Left cardiac atrium (tissue), 4 donors: ENCODE measurements around the gene RPL28. TPM values are rescaled to one million over a fixed set of nuclear protein-coding genes. Genes with fewer than 3 reads are reported as not detected.
"Not testable (repeated sequence)": the region's sequence is repeated elsewhere in the genome, so short reads cannot be mapped to it uniquely, and the experiment has no call there.

Experiments used
- ATAC-seq, 2 donors: fragments of 200-7000 bp; cut with Tn5 transposase; one replicate each; pipeline ENCODE4 v1.9.1; 2020; ENCODE audit warnings: mild to moderate bottlenecking in 2 of 2, moderate library complexity in 2 of 2
- DNase-seq: peaks from one replicate; pipeline ENCODE4 v3.0.0-alpha.2; 2020
- intact Hi-C, 2 donors: fragments of 100-400 bp; cut with DNase I; formaldehyde crosslinking; loops; one replicate each; pipeline versions ENCODE4 v1.14.1 to v1.15.1; 2022 to 2023
- total RNA-seq, 2 donors: library from RNA; stranded (reverse); fragmentation: NEBNext Ultra II Directional; extraction: Animal tissue kit (Norgen Biotek cat#: 25700); gene quantifications; one replicate each; pipeline ENCODE4 v1.2.1, GENCODE V29; 2021
- donor health status: DM: no; HTN: yes; CAD: no.
- donor health status: DM: no; HTN: yes; CAD: no; lungs with severe emphysema.
- donor health status: DM: yes; HTN: yes; CAD: no.
- donor health status: Dilated cardiomyopathy.

Gene RPL28
- total RNA-seq, 2 donors from 2014 or later, result 789 to 866 TPM

GRCh38 chr19:55439052-55439451 is 53.3 kb downstream of the RPL28 start:
- no peak for ATAC-seq
- no peak for DNase-seq
- intact Hi-C loops, result no loop called here

- DNase-seq (no peak), ATAC-seq (no peak)
- intact Hi-C loops, result no loop called here
Measured at GRCh38 chr19:55440411-55441105, 54.8 kb downstream of the RPL28 start.

- intact Hi-C loops, result no loop called here
- ATAC-seq (no peak), DNase-seq (no peak)
Measured at GRCh38 chr19:55441319-55441691, 55.6 kb downstream of the RPL28 start.

- intact Hi-C loops, result no loop called here
- ATAC-seq (no peak), DNase-seq (no peak)
Measured at GRCh38 chr19:55441692-55442321, 56.1 kb downstream of the RPL28 start.

- ATAC-seq (no peak), DNase-seq (no peak)
- intact Hi-C loops, result no loop called here
Measured at GRCh38 chr19:55442372-55442961, 56.7 kb downstream of the RPL28 start.

GRCh38 chr19:55443045-55443823 is 57.5 kb downstream of the RPL28 start, which contains the start of gene SHISA7:
SHISA7 (minus strand) TSS chr19:55443300; CDS start chr19:55442863, 437 bp downstream.
- DNase-seq (no peak), ATAC-seq (no peak)
- intact Hi-C loops, result no loop called here

- no peak for DNase-seq
- intact Hi-C loops, result no loop called here
- no peak for ATAC-seq
Measured at GRCh38 chr19:55443824-55444480, 58.2 kb downstream of the RPL28 start.

GRCh38 chr19:55444646-55445045 is 58.9 kb downstream of the RPL28 start:
- no peak for DNase-seq
- intact Hi-C loops, result no loop called here
- no peak for ATAC-seq

GRCh38 chr19:55446060-55446459 is 60.3 kb downstream of the RPL28 start:
- ATAC-seq, result no peak
- no peak for DNase-seq
- intact Hi-C loops, result no loop called here

GRCh38 chr19:55447421-55448174 is 61.9 kb downstream of the RPL28 start:
- no peak for DNase-seq
- intact Hi-C loops, result no loop called here
- ATAC-seq, result peak in 1 of 2 donors; percentile 54

GRCh38 chr19:55448175-55448490 is 62.4 kb downstream of the RPL28 start:
- intact Hi-C loops, ATAC-seq, DNase-seq: not testable (repeated sequence)

GRCh38 chr19:55449469-55449868 is 63.7 kb downstream of the RPL28 start:
- DNase-seq (no peak), ATAC-seq (no peak)
- intact Hi-C loops, result no loop called here

GRCh38 chr19:55451163-55451964 is 65.6 kb downstream of the RPL28 start:
- intact Hi-C loops, result no loop called here
- DNase-seq (no peak), ATAC-seq (no peak)

GRCh38 chr19:55451965-55452748 is 66.4 kb downstream of the RPL28 start:
- intact Hi-C loops, result no loop called here
- DNase-seq, result no peak

More at GRCh38 chr19:55451965-55452748, 66.4 kb downstream of the RPL28 start:
- ATAC-seq, result no peak
